Ishikawa (cell line): Measurements from ENCODE around the gene KRTAP26-1.

Experiments
- CEBPB ChIP-seq: IDR thresholded peaks from 2 replicates; pipeline ENCODE4 v1.6.1; 2012
- CREB1 ChIP-seq: IDR thresholded peaks from 2 replicates; pipeline ENCODE4 v1.6.1; 2012; ENCODE audit warnings: low read depth
- EGR1 ChIP-seq: IDR thresholded peaks from 2 replicates; pipeline ENCODE4 v1.6.1; 2012
- EP300 ChIP-seq: IDR thresholded peaks from 2 replicates; pipeline ENCODE4 v1.6.1; 2012; ENCODE audit warnings: borderline replicate concordance
- FOXM1 ChIP-seq: IDR thresholded peaks from 2 replicates; pipeline ENCODE4 v1.6.1; 2012; ENCODE audit warnings: low read depth, borderline replicate concordance
- MAX ChIP-seq: IDR thresholded peaks from 2 replicates; pipeline ENCODE4 v1.6.1; 2012
- NFIC ChIP-seq: IDR thresholded peaks from 2 replicates; pipeline ENCODE4 v1.6.1; 2012
- RAD21 ChIP-seq: IDR thresholded peaks from 2 replicates; pipeline ENCODE4 v1.6.1; 2012; ENCODE audit warnings: low read depth
- REST ChIP-seq: IDR thresholded peaks from 2 replicates; pipeline ENCODE4 v1.6.1; 2012; ENCODE audit warnings: low read depth, mild to moderate bottlenecking
- TAF1 ChIP-seq: IDR thresholded peaks from 2 replicates; pipeline ENCODE4 v1.6.1; 2012; ENCODE audit warnings: low read depth, mild to moderate bottlenecking
- TCF12 ChIP-seq: IDR thresholded peaks from 2 replicates; pipeline ENCODE4 v1.6.1; 2012; ENCODE audit warnings: low read depth
- TEAD4 ChIP-seq: IDR thresholded peaks from 2 replicates; pipeline ENCODE4 v1.6.1; 2012
- USF1 ChIP-seq: IDR thresholded peaks from 2 replicates; pipeline ENCODE4 v1.6.1; 2012
- YY1 ChIP-seq: IDR thresholded peaks from 2 replicates; pipeline ENCODE4 v1.6.1; 2012; ENCODE audit warnings: low read depth
- ZBTB7A ChIP-seq: IDR thresholded peaks from 2 replicates; pipeline ENCODE4 v1.6.1; 2012; ENCODE audit warnings: low read depth

KRTAP26-1 gene

GRCh38 chr21:30306884-30307283, 13.2 kb downstream of the KRTAP26-1 start:
- TF ChIP-seq NFIC, result no peak
- TF ChIP-seq TAF1, result no peak
- TF ChIP-seq TEAD4, result no peak

- TF ChIP-seq NFIC (no peak), USF1 (no peak), CEBPB (no peak), TAF1 (no peak), TEAD4 (no peak), TCF12 (no peak), EP300 (no peak)
Observed at GRCh38 chr21:30305136-30305535, 15.0 kb downstream of the KRTAP26-1 start.

GRCh38 chr21:30289215-30289614, 30.9 kb downstream of the KRTAP26-1 start, which contains the start of gene KRTAP25-1:
Gene KRTAP25-1 (minus strand): TSS chr21:30289514. CDS start chr21:30289490, 24 bp downstream.
- TF ChIP-seq YY1, result no peak
- no peak for TF ChIP-seq REST
- no peak for TF ChIP-seq FOXM1
- no peak for TF ChIP-seq TEAD4
- no peak for TF ChIP-seq CREB1
- TF ChIP-seq MAX, result no peak
- no peak for TF ChIP-seq NFIC
- TF ChIP-seq EP300, result no peak

GRCh38 chr21:30282850-30283249, 37.3 kb downstream of the KRTAP26-1 start, which contains the start of gene KRTAP24-1:
Gene KRTAP24-1 (minus strand): TSS chr21:30282950. CDS start chr21:30282932, 18 bp downstream.
- TF ChIP-seq ZBTB7A (no peak), NFIC (no peak), REST (no peak), USF1 (no peak)

- TF ChIP-seq YY1, result no peak
- no peak for TF ChIP-seq RAD21
- TF ChIP-seq MAX, result no peak
- TF ChIP-seq CEBPB, result no peak
- no peak for TF ChIP-seq CREB1
- TF ChIP-seq REST, result no peak
- no peak for TF ChIP-seq TAF1
- TF ChIP-seq TCF12, result no peak
- TF ChIP-seq TEAD4, result no peak
- no peak for TF ChIP-seq FOXM1
- no peak for TF ChIP-seq USF1
- TF ChIP-seq EP300, result no peak
- no peak for TF ChIP-seq NFIC
- TF ChIP-seq ZBTB7A, result no peak
- no peak for TF ChIP-seq EGR1
Observed at GRCh38 chr21:30271611-30272010, 48.5 kb downstream of the KRTAP26-1 start.
